Lung (tissue), 12 donors: ENCODE results near the gene PIAS1. TPM values are rescaled to one million over a fixed set of nuclear protein-coding genes. Genes with fewer than 3 reads are reported as not detected.
"Not testable (repeated sequence)": the region's sequence is repeated elsewhere in the genome, so short reads cannot be mapped to it uniquely, and the experiment has no call there.

Experiments used
- ATAC-seq: fragments of 200-7000 bp; cut with Tn5 transposase; one replicate; pipeline ENCODE4 v1.9.1; 2020; ENCODE audit warnings: moderate number of reproducible peaks; ENCODE audit not compliant: insufficient read depth, low FRiP score
- DNase-seq, 3 donors: peaks; one replicate each; pipeline ENCODE4 v3.0.0-alpha.2; 2013 to 2017
- H3K27ac ChIP-seq, 2 donors: one replicate each; pipeline ENCODE4 v1.5.1; 2013; ENCODE audit warnings: mild to moderate bottlenecking in 2 of 2, moderate library complexity in 2 of 2, control low read depth in 1 of 2, inconsistent platforms in 1 of 2, low read depth in 1 of 2, low read length in 1 of 2
- H3K27me3 ChIP-seq, 3 donors: one replicate each; pipeline ENCODE4 v1.5.1; 2013; ENCODE audit warnings: low read length in 2 of 3; ENCODE audit not compliant: control insufficient read depth in 3 of 3, insufficient read depth in 3 of 3
- H3K36me3 ChIP-seq, 4 donors: one replicate each; pipeline ENCODE4 v1.5.1; 2013; ENCODE audit warnings: low read length in 4 of 4, mild to moderate bottlenecking in 1 of 4, moderate library complexity in 1 of 4; ENCODE audit not compliant: control insufficient read depth in 4 of 4, insufficient read depth in 4 of 4
- H3K4me1 ChIP-seq, 5 donors: one replicate each; pipeline ENCODE4 v1.5.1; 2013; ENCODE audit warnings: low read length in 5 of 5, mild to moderate bottlenecking in 2 of 5, moderate library complexity in 1 of 5; ENCODE audit not compliant: control insufficient read depth in 5 of 5, insufficient read depth in 5 of 5
- H3K4me3 ChIP-seq: one replicate; pipeline ENCODE4 v1.5.1; 2013; ENCODE audit warnings: mild to moderate bottlenecking, control low read depth, moderate library complexity
- H3K9ac ChIP-seq, 2 donors: one replicate each; pipeline ENCODE4 v1.5.1; 2013; ENCODE audit warnings: low read length in 2 of 2, control low read depth in 1 of 2; ENCODE audit not compliant: insufficient read depth in 1 of 2
- H3K9me3 ChIP-seq, 4 donors: one replicate each; pipeline ENCODE4 v1.5.1; 2013; ENCODE audit warnings: low read length in 3 of 4, mild to moderate bottlenecking in 1 of 4, moderate library complexity in 1 of 4; ENCODE audit not compliant: control insufficient read depth in 4 of 4, insufficient read depth in 3 of 4
- CTCF ChIP-seq: IDR thresholded peaks from 2 replicates; pipeline ENCODE4 v1.5.1; 2012; ENCODE audit warnings: mild to moderate bottlenecking; ENCODE audit errors: control extremely low read depth, extremely low read depth
- WGBS, 2 donors: extraction: QIAGEN DNeasy Blood & Tissue Kit; methylation state at CpG; one replicate each; pipeline ENCODE4 v1.1.7; 2013; 5-methylcytosine and 5-hydroxymethylcytosine counted together
- polyA plus RNA-seq, 2 donors: library from polyadenylated mRNA; stranded (reverse); fragments of 200-250 nt; gene quantifications; one replicate each; pipeline ENCODE4 v1.2.1, GENCODE V29; 2013
- total RNA-seq, 2 donors: library from RNA; depleted of rRNA in 1 of 2; stranded (reverse); fragments of >200 nt in 1 of 2; gene quantifications; one replicate each; pipeline ENCODE4 v1.2.1, GENCODE V29; 2014 to 2021
- donor health status: control.
- donor health status: control.
- donor health status: Bipolar disorder and iron deficiency.
- donor health status: healthy.
- donor health status: DM: yes; HTN: yes; CAD: no.

Gene PIAS1
- total and polyA plus RNA-seq, 4 donors, result 14.6 to 157 (median 30.4) TPM

GRCh38 chr15:68166847-68167246 lies 112.7 kb downstream of the PIAS1 start:
- Histone ChIP-seq H3K36me3 (peaks cover 0 to 7% (median 5%) of the 10 kb centered on the region in 4 donors), H3K4me3 (no peak overlapping the region), H3K27ac (no peak overlapping the region), H3K9me3 (peaks cover 0 to 3% (median 0%) of the 10 kb centered on the region in 4 donors), H3K27me3 (no peaks in the 10 kb centered on the region), H3K4me1 (peaks cover 0 to 2% (median 0%) of the 10 kb centered on the region in 5 donors), H3K9ac (no peak overlapping the region)
- DNase-seq (no peak), ATAC-seq (no peak)
- TF ChIP-seq CTCF, result no peak
- WGBS, 2 donors, result 91 to 93% methylated on average over 4 of the region's 4 CpGs

DNA sequence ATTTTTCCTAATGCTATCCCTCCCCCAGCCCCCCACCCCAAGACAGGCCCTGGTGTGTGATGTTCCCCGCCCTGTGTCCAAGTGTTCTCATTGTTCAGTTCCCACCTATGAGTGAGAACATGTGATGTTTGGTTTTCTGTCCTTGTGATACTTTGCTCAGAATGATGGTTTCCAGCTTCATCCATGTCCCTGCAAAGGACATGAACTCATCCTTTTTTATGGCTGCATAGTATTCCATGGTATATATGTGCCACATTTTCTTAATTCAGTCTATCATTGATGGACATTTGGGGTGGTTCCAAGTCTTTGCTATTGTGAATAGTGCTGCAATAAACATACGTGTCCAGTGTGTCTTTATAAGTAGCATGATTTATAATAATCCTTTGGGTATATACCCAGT lies 117.9 kb downstream of the PIAS1 start:
- H3K9ac ChIP-seq, H3K27ac ChIP-seq, H3K9me3 ChIP-seq, H3K27me3 ChIP-seq, ATAC-seq, H3K4me3 ChIP-seq, DNase-seq, H3K4me1 ChIP-seq: not testable (repeated sequence)
- WGBS, 2 donors, result 76 to 93% methylated on average over 2 of the region's 2 CpGs
- H3K36me3 ChIP-seq, result peaks cover 0 to 10% (median 9%) of the 10 kb centered on the region in 4 donors

GRCh38 chr15:68173119-68173518 lies 119.0 kb downstream of the PIAS1 start:
- WGBS, 2 donors, result 98% methylated on average over 4 of the region's 4 CpGs
- DNase-seq, result no peak
- no peaks in the 10 kb centered on the region for H3K27me3 ChIP-seq
- no peak overlapping the region for H3K9ac ChIP-seq
- H3K4me1 ChIP-seq, result peaks cover 0 to 8% (median 0%) of the 10 kb centered on the region in 5 donors
- no peak overlapping the region for H3K4me3 ChIP-seq
- no peak for TF ChIP-seq CTCF
- H3K27ac ChIP-seq, result no peak overlapping the region
- H3K9me3 ChIP-seq, result no peaks in the 10 kb centered on the region
- peaks cover 0 to 15% (median 14%) of the 10 kb centered on the region in 4 donors for H3K36me3 ChIP-seq
- ATAC-seq, result no peak

- DNase-seq (no peak), ATAC-seq (no peak)
- no peak overlapping the region for H3K9ac ChIP-seq
- no peak overlapping the region for H3K4me3 ChIP-seq
- 14 to 32% methylated on average over 2 of the region's 2 CpGs for WGBS, 2 donors
- H3K36me3 ChIP-seq, result peaks cover 0 to 15% (median 13%) of the 10 kb centered on the region in 4 donors
- H3K27me3 ChIP-seq, result no peaks in the 10 kb centered on the region
- no peak for TF ChIP-seq CTCF
- H3K9me3 ChIP-seq, result no peaks in the 10 kb centered on the region
- H3K4me1 ChIP-seq, result peaks cover 0 to 6% (median 0%) of the 10 kb centered on the region in 5 donors
- no peak overlapping the region for H3K27ac ChIP-seq
Observed at GRCh38 chr15:68175526-68175925, 121.4 kb downstream of the PIAS1 start.
